GM21619 (cell line): ENCODE data around the gene RPS2.
"Not testable (repeated sequence)": the region's sequence is repeated elsewhere in the genome, so short reads cannot be mapped to it uniquely, and the experiment has no call there.

Experiments used
- ATAC-seq: cut with Tn5 transposase; IDR thresholded peaks from one replicate; pipeline ENCODE4 v1.9.1; 2021; ENCODE audit not compliant: unreplicated experiment

RPS2 gene

DNA sequence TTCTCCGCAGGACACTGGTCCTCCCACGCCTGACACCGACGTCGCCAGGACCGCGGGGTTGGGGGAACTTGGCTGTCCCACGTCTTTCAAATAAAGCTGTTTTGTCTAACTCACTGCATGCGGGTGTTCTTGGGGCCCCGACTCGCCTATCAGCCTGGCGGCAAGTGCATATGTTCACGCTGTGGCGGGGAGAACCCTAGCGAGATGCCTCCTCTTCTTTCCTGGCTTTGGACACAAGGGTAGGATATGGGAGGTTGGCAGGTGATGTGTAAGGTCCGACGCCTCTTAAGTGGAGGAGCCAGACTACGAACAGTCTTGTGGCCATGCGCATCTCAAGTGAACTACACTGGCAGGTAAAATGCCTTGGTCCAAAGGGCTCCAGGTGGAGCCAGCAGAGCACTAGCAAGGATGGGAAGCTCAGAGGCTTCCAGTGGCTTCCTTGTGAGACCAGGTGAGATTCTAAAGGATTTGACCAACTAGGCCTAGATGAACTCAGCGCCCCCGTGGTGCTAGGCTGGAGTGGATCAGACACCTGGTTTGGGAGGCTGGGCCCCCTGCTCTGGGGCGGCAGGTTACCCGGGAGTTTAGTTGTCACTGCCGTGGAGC, 873 bp upstream of the RPS2 start:
- no peak for ATAC-seq

DNA sequence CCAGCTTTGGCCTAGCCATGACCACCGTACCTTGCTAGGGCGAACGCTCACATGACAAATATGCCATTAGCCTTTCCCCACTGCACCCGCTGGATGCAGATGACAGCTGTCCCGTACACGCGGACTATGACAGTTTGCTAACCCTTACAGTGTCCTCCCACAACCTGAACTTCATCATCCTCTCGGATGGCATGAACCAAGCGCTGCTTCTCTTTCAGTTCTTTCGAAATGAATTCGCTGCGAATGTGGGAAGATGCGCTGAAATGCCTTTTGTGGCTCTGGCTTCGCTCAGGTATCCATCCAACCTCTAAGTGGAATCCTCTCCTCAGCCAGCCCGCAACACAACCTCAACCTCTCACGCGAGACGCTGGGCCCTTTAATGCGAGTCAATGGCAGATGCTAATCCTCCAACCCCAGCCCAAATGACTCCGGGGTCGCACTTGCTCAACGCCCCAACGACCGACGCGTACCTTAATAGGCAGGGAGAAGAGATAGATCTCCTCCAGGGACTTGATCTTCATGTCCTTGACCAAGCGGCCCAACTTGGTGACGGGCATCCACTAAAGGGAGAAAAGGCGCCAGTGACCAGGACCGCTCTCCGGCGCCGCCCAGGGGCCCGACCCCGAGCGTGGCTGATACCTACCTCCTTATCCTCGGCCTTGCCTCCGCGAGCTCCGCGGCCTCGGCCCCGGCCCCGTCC, 670 bp downstream of the RPS2 start:
- peak; percentile 9 for ATAC-seq

DNA sequence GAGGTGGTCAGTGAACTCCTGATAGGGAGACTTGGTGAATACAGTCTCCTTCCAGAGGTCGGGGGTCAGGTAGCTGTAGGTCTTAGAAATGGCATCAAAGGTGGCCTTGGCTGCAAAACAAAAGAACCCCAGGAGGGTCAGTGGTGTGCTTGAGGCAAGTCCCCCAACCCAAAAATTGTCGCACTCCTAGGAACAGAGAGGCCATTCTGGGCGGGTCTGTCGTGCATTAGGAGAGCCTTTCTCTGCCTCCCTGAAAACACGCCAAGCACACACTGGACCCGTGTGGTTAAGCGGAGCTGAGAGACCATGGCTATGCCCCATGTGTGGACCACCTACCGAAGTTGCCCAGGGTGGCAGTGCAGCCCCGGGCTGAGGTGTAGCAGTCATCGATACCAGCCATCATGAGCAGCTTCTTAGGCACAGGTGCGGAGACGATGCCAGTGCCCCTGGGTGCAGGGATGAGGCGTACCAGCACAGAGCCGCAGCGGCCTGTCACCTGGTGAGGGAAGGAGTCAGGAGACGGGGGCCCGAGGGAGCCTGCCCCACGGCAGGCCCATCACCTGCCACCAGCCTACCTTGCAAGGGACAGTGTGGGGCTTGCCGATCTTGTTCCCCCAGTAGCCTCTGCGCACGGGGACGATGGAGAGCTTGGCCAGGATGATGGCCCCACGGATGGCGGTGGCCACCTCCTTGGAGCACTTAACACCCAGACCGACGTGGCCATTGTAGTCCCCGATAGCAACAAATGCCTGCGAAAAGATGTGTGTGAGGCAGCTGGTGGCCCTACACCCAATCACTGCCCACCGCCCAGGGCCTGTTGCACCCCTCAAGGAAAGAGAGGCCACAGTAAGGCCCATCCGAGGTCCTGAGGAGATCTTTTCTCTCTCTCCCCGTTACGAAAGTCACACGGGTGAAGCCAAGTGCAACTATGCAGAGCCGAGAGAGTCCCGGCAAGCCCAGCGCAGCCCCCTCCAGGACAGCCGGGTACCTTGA, 2.2 kb downstream of the RPS2 start:
- ATAC-seq = not testable (repeated sequence)

DNA sequence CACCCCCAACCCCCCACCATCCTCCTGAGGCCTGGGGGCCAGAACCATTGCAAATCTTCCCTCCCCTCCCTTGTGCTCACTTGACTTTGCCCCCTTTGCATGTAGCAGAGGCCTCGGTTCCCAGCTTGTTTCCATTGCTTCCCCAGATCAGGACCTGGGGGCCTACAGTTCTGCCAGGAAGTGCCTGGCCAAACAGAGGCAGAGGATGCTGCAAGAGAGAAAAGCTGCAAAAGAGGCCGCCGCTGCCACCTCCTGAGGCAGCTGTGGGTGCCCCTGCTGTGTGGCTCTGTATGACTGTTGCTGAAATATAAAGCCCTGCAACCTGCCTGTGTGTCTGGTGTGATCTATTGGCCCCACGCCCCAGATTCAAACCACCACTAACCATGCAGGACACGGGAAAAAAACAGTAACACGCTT, 3.0 kb downstream of the RPS2 start:
- ATAC-seq = no peak

DNA sequence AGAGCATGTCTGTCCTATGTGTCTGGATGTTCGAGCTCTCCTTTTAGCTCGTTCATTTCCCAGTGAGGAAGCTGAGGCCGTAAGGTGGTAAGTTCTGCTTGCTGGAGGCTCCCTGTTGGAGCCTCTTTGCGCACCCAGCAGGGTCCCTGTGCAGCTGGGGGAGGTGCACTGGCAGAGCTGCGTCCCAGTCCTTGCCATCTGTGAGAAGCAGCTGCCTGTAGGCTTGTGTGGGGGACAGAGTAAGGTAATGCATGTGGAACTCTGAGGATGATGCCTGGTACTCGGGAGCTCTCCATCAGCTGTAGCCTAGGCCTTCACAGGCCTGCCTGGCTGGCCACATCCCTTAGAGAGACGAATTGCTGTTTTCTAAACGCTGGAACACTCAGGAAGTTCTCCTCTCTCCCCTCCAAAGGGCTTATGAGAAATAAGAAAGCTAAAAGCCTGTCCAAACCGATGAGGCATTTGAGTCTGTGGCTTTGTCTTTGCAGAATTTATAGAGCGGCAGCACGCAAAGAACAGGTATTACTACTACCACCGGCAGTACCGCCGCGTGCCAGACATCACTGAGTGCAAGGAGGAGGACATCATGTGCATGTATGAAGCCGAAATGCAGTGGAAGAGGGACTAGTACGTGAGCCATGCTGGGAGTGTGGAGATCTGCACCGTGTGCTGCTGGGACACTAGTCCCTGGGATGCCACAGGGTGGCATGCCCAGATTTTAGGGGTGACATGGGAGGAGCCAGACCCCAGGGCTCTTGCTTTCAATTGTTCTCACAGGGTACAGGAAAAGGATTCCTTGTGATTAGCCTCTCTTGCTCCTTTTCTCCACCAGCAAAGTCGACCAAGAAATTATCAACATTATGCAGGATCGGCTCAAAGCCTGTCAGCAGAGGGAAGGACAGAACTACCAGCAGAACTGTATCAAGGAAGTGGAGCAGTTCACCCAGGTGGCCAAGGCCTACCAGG, 3.7 kb downstream of the RPS2 start:
- ATAC-seq = no peak

DNA sequence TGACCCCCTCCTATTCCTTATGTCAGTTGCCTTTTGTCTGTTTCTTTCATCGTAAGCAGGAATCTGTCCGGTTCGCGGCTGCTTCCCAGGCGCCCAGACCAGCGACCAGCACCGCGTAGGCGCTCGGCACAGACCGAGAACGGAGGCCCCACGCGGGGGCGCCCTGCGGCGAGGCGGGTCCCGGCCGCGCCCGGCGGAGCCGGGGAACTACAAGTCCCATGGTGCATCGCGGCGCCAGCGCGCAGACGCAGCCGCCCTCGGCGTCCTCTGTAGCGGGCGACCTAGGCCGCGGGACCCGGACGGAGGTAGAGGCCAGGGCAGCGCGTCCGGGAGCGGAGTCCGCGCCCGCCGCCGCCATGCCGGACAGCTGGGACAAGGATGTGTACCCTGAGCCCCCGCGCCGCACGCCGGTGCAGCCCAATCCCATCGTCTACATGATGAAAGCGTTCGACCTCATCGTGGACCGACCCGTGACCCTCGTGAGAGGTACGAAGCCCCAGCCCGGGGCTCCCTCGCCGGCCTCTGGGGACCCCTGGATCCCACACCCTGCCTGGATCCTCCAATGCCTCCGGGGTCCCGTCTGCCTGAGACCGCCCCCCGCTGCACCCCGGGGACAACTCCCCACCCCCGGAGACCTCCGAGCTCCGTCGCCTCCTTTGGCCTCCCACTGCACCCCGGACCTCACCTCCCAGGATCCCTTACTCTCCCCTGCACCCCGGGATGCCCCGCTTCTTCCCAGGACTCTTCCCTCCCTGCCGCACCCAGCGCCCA, 5.2 kb downstream of the RPS2 start, which contains the start of gene NDUFB10:
Gene NDUFB10, plus strand, starts transcription at position 270 of the 771 bp plus-strand sequence. Its CDS starts 87 bp downstream, at position 357.
- ATAC-seq = peak; percentile 79

DNA sequence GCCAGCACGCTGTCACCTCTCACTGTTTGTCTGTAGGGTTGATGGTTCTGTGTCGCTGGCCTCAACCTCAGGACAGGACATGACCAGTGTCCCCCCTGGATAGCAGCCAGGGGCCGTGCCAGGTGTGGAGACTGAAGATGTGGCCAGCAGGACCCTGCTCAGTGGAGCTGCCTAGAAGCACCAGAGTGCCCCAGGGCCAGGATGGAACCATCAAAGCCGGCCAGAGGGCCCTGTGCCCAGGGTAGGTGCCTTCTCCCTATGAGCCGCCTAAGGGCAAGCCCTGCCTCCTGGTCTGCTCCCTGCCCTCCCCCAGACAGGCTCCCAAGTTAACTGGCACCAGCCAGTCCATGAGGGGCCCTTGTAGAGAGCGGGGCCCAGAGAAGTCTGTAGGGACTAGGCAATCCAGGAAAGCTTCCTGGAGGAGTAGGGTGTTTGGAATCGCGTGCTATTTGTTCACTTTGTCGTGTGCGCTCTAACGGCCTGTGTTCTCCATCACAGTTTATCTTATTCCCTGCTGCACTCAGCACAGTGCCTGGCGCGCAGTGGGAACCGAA, 5.8 kb downstream of the RPS2 start:
- ATAC-seq = no peak

DNA sequence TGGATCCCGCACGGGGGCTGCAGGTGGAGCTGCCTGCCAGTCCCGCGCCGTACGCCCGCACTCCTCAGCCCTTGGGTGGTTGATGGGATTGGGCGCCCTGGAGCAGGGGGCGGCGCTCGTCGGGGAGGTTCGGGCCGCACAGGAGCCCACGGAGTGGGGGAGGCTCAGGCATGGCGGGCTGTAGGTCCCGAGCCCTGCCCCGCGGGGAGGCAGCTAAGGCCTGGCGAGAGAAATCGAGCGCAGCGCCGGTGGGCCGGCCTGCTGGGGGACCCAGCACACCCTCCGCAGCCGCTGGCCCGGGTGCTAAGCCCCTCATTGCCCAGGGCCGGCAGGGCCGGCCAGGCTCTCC, 6.5 kb downstream of the RPS2 start:
- ATAC-seq = not testable (repeated sequence)

DNA sequence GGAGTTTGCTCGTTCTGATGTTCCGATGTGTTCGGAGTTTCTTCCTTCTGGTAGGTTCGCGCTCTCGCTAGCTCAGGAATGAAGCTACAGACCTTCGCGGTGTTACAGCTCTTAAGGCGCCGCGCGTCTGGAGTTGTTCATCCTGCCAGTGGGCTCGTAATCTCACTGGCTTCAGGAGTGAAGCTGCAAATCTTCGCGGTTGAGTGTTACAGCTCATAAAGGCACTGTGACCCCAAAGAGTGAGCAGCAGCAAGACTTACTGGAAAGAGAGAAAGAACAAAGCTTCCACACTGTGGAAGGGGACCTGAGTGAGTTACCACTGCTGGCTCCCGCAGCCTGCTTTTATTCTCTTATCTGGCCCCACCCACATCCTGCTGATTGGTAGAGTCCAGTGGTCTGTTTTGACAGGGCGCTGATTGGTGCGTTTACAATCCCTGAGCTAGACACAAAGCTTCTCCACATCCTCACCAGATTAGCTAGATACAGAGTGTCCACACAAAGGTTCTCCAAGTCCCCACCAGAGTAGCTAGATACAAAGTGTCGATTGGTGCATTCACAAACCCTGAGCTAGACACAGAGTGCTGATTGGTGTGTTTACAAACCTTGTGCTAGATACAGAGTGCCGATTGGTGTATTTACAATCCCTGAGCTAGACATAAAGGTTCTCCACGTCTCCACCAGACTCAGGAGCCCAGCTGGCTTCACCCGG, 7.0 kb downstream of the RPS2 start:
- ATAC-seq = not testable (repeated sequence)

DNA sequence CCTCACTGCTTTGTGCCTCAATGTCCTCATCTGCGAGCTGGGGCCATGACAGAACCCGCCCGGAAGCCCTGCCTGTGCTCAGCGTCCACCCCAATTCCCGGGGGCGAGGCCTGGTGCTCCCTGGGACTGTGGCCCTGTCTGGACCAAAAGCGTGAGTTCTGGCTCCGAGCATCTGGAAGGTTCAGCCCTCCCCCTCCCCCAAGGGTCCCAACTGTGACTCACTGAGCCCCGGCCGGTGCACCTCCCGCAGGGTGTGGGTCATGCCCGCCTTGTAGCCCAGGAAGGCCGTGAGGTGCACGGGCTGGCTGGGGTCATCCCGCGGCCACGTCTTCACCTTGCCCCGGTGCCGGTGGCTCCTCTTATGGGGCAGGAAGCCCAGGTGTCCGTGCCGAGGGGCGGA, 10.9 kb downstream of the RPS2 start:
- ATAC-seq = no peak

DNA sequence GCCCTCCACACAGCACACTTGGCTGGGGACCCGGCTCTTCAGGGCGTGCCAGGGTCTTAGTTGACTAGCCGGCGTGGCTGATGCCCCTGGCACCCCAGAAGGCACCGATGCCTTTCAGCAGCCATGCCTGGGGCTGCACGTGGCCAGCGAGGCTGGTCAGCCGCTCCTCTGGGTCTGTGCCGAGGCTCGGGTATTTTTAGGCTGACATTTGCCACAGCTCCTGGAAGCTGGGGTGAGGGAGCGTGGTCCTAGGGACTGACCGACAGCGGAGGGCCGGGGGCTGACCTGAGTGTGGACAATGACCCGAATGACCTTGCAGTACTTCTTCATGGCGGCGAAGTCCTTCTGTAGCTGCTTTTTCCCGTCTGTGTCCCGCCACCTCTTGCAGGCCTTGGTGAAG, 14.1 kb downstream of the RPS2 start:
- ATAC-seq = no peak

DNA sequence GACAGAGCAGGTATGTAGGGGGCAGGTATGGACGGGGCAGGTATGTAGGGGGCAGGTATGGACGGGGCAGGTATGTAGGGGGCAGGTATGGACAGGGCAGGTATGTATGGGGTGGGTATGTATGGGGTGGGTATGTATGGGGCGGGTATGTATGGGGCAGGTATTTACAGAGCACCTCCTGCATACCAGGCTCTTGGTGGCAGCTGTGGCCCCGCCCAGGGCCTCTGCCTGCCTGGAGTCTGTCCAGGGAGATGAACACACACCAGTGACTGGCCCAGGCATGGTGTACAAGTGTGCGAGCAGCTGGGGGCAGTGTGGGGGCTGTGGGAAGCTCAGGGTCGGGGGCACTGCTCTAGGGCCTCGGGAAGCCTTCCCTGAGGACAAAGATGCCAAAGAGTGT, 14.6 kb downstream of the RPS2 start:
- ATAC-seq = no peak

DNA sequence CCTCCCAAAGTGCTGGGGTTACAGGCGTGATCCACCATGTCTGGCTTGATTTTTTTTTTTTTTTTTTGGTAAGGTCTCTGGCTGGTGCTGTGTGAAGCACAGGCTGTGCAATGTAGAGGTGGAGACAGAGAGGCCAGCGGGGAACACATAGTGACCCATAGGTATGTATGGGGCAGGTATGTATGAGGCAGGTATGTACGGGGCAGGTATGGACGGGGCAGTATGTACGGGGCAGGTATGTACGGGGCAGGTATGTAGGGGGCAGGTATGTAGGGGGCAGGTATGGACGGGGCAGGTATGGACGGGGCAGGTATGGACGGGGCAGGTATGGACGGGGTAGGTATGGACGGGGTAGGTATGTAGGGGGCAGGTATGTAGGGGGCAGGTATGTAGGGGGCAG, 15.1 kb downstream of the RPS2 start:
- ATAC-seq = no peak

DNA sequence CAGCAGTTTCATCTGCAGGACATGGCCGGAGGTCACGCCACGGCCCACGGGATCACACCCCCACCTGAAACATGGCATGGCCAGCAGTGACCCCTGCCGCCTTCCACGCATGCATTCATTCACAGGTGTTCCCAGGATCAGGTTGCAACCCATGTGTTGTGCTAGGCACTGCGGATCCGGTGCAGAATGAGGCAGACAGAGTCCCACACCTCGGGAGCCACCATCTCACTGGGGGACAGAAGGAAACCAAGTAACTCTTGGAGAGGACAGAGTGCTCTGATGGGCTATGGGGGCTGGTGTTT, 17.3 kb downstream of the RPS2 start:
- no peak for ATAC-seq

DNA sequence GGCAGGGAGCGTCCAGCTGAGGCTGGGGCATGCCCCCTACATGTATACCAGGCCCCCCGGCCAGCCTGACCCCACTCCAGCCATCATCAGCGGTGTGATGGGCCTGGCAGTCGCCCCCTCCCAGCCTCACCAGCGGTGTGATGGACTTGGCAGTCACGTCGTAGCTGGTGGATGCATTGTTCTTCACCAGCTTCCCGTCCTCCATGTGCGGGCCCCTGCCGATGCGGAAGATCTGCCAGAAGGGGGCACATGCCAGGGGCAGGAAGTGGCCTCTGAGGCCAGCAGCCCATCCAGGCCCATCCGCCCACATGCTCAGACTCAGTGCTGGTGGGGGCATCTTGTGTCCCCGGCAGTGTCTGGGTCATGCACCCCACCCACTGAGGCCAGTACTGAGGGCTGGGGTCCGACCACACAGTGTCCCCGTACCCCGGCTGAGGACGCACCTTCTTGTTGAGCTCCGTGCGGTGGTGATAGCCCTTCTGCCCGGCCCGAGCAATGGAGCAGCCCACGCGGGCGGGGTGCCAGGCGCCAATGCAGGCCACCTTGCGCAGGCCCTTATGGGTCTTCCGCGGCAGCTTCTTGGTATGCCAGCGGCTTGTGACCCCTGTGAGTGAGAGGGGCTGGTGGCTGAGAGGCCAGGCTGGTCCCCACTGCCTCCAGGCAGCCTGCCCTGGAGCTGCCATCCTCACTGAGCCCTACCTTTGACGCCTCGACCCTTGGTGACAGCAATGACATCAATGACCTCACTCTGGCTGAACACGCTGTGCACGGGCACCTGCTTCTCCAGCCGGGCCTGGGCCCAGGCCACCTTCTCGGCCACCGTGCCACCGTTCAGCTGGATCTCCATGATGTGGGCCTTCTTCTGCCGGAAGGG, 17.9 kb downstream of the RPS2 start:
- ATAC-seq = no peak

DNA sequence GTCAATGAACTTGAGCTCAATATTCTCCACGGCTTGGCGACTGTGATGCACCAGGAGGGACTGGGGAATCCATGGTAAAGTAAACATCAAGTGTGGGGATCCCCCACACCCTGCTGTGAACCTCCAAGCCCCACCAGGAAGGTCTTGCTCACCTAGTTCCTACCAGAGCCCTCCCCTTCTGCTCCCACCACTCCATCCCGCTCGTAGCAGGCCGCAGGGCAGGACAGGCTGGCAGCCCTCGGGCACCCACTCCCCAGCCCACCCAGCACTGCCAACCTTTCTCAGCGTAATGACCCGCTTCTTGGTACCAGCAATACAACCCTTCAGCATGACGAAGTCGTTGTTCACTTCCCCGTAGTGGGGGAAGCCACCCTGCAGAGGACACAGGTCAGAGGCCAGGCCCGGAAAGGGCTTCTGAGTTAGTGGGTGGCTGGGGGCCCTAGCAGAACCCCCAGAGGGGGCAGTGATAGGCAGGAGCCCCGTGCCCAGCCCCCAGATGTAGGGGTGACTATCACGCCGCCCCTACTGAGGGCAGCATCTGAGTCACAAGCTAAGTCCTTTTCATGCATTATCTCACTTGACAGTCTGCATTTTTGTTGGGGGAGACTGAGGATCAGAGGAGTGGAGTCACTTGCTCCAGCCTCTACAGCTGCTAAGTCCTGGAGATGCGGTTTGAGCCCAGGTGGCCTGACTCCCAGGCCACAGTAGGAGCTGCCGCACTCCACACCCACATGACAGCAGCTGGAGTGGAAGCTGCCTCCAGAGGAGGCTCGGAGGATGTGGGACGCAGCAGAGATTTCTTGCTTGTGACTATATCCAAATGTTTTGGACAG, 18.9 kb downstream of the RPS2 start:
- no peak for ATAC-seq

DNA sequence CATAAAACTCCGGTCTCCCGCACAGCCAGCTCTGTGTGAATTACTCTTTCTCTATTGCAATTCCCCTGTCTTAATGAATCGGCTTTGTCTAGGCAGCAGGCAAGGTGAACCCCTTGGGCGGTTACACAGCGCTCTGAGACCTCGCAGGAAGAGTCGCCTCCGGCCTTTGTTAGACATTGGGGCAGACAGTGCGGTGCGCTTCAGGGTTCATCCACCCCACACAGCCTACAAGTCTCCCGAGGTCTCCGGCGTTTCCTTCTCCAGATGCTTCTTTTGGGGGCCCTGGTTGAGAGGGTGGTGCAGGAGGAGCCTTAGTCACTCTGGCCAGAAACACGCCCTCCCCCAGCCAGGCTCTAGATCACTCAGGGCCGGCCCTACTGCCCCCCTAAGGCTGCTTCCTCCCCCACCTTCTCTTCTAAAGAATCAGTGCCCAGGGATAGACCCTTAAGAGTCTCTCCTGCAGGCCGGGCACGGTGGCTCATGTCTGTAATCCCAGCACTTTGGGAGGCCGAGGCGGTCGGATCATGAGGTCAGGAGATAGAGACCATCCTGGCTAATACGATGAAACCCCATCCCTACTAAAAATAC, 19.9 kb downstream of the RPS2 start:
- no peak for ATAC-seq
